SK-N-SH treated with all-trans-retinoic acid at 6 μM for 48 hours (cell line): ENCODE measurements around the gene GBGT1.

Source experiments
- ATAC-seq: fragments of 200-7000 bp; cut with Tn5 transposase; 3 replicates; pipeline ENCODE4 v1.9.1; 2020; ENCODE audit warnings: mild to moderate bottlenecking, moderate library complexity
- ARNTL ChIP-seq: fragments of 450-650 bp; formaldehyde crosslinking; IDR thresholded peaks from 2 replicates; pipeline ENCODE4 v1.5.0; 2020; ENCODE audit warnings: low read depth, mild to moderate bottlenecking, moderate library complexity, borderline replicate concordance
- CSDC2 ChIP-seq: fragments of 250-450 bp; sonication (Bioruptor Pico); IDR thresholded peaks from 2 replicates; pipeline ENCODE4 v1.5.0; 2020; ENCODE audit warnings: mild to moderate bottlenecking, moderate library complexity
- GLIS3 ChIP-seq: fragments of 250-450 bp; sonication (Bioruptor Pico); IDR thresholded peaks from 2 replicates; pipeline ENCODE4 v1.5.0; 2020; ENCODE audit warnings: mild to moderate bottlenecking, moderate library complexity
- ISL1 ChIP-seq: fragments of 250-450 bp; sonication (Bioruptor Pico); IDR thresholded peaks from 2 replicates; pipeline ENCODE4 v2.1.2; 2022; ENCODE audit warnings: mild to moderate bottlenecking, moderate library complexity
- OSR1 ChIP-seq: fragments of 250-450 bp; sonication (Bioruptor Pico); IDR thresholded peaks from 2 replicates; pipeline ENCODE4 v1.8.0; 2022; ENCODE audit warnings: moderate library complexity, mild to moderate bottlenecking, inconsistent platforms
- PATZ1 ChIP-seq: fragments of 250-450 bp; sonication (Bioruptor Pico); IDR thresholded peaks from 2 replicates; pipeline ENCODE4 v1.8.0; 2020; ENCODE audit warnings: mild to moderate bottlenecking, moderate library complexity, borderline replicate concordance
- PPARA ChIP-seq: fragments of 250-450 bp; sonication (Bioruptor Pico); IDR thresholded peaks from 2 replicates; pipeline ENCODE4 v1.5.0; 2020; ENCODE audit warnings: mild to moderate bottlenecking, borderline replicate concordance
- TOX ChIP-seq: fragments of 250-450 bp; sonication (Bioruptor Pico); IDR thresholded peaks from 2 replicates; pipeline ENCODE4 v1.8.0; 2021; ENCODE audit warnings: mild to moderate bottlenecking, moderate library complexity, borderline replicate concordance
- TSHZ2 ChIP-seq: fragments of 250-450 bp; sonication (Bioruptor Pico); IDR thresholded peaks from 2 replicates; pipeline ENCODE4 v1.5.0; 2020; ENCODE audit warnings: mild to moderate bottlenecking, moderate library complexity
- ZFP3 ChIP-seq: fragments of 250-450 bp; sonication (Bioruptor Pico); IDR thresholded peaks from 2 replicates; pipeline ENCODE4 v1.5.0; 2020; ENCODE audit warnings: mild to moderate bottlenecking, moderate library complexity
- ZFP30 ChIP-seq: fragments of 450-650 bp; formaldehyde crosslinking; IDR thresholded peaks from 2 replicates; pipeline ENCODE4 v1.5.0; 2022; ENCODE audit warnings: mild to moderate bottlenecking, moderate library complexity
- ZNF565 ChIP-seq: fragments of 450-650 bp; formaldehyde crosslinking; conservative IDR thresholded peaks from 2 replicates; pipeline ENCODE4 v1.5.0; 2020; ENCODE audit warnings: low read depth, mild to moderate bottlenecking, moderate library complexity
- ZNF70 ChIP-seq: fragments of 450-650 bp; formaldehyde crosslinking; IDR thresholded peaks from 2 replicates; pipeline ENCODE4 v1.5.0; 2020; ENCODE audit warnings: mild to moderate bottlenecking, moderate library complexity
- ZNF8 ChIP-seq: fragments of 450-650 bp; formaldehyde crosslinking; IDR thresholded peaks from 2 replicates; pipeline ENCODE4 v1.5.0; 2020; ENCODE audit warnings: mild to moderate bottlenecking, moderate library complexity

The GBGT1 gene

GRCh38 chr9:133143639-133144141, 20.0 kb downstream of the GBGT1 start (continued):
- TF ChIP-seq TSHZ2, result no peak
- TF ChIP-seq PPARA (CRISPR knock-in tag), result no peak

GRCh38 chr9:133142684-133143622, 20.8 kb downstream of the GBGT1 start:
- ATAC-seq, result no peak
- TF ChIP-seq TSHZ2, result no peak

- TF ChIP-seq ZNF565 (CRISPR knock-in tag), result no peak
- no peak for TF ChIP-seq ZNF70 (CRISPR knock-in tag)
- no peak for TF ChIP-seq GLIS3
- no peak for TF ChIP-seq TOX (CRISPR knock-in tag)
- no peak for TF ChIP-seq ZFP3
- no peak for TF ChIP-seq ZFP30 (CRISPR knock-in tag)
- TF ChIP-seq CSDC2, result no peak
- TF ChIP-seq PATZ1, result no peak
- no peak for TF ChIP-seq ARNTL (CRISPR knock-in tag)
- TF ChIP-seq OSR1 (CRISPR knock-in tag), result no peak
- TF ChIP-seq TSHZ2, result no peak
- TF ChIP-seq ISL1, result no peak
- TF ChIP-seq ZNF8 (CRISPR knock-in tag), result no peak
- TF ChIP-seq, all 23 proteins: peak for 0
- ATAC-seq, result no peak
Measured at GRCh38 chr9:133141833-133142595, 21.7 kb downstream of the GBGT1 start.

- no peak for TF ChIP-seq PPARA (CRISPR knock-in tag)
- TF ChIP-seq, all 23 proteins: peak for 0
- no peak for ATAC-seq
Measured at GRCh38 chr9:133140606-133141005, 23.1 kb downstream of the GBGT1 start.
